HG03045 (cell line): ENCODE results near the gene CRHBP.
"Not testable (repeated sequence)": the region's sequence is repeated elsewhere in the genome, so short reads cannot be mapped to it uniquely, and the experiment has no call there.

Experiments used
- ATAC-seq: cut with Tn5 transposase; IDR thresholded peaks from one replicate; pipeline ENCODE4 v1.9.1; 2021; ENCODE audit warnings: mild to moderate bottlenecking, moderate library complexity; ENCODE audit not compliant: unreplicated experiment

CRHBP gene

GRCh38 chr5:76958991-76959767 lies 6.3 kb downstream of the CRHBP start:
- no peak for ATAC-seq

DNA sequence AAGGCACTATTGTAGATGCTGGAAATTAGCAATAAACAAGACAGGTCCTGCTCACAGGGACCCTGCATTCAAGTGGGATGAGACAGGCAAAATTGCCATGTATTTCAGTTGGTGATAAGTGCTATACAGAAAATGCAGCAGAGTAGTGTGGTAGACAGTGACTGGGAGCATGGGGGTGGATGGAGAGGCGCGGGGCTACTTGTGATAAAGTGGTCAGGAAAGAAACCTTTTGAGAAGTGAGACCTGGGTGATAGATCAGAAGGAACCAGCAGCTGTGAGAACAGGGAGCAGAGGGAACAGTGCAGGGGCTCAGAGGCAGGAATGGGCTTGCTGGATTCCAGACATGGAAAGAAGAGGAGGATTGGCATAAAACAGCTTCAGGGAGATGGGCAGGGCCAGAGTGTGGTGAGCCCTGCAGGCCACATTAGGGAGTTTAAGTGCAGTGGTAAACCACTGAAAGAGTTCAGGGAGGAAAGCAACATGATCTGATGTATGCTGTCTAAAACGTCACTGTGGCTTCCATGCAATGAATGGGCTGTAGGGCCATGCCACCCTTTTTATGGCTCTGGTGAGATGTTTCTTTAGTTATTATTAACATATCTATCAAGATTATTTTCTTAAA lies 7.3 kb downstream of the CRHBP start:
- no peak for ATAC-seq

DNA sequence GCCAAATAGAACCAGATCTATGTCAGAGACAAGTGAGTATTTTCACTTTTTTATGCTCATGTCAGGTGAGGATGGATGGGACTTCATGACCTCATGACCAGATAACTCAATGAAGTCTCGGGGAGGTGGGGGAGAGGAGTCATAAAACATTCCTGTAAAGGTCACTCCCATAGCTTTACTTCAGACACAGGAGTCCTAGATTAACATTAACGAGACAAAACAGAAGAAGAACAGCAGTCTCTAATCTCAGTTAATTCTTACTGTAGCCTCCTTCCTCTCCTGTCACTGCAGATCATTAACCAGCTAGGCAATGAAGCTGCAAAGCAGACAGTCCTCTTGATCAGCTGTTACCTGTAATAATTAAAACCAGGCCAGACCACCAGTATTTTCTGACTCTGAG lies 11.2 kb downstream of the CRHBP start:
- ATAC-seq: no peak

- ATAC-seq: no peak
Observed at GRCh38 chr5:76971511-76971910, 18.7 kb downstream of the CRHBP start.

DNA sequence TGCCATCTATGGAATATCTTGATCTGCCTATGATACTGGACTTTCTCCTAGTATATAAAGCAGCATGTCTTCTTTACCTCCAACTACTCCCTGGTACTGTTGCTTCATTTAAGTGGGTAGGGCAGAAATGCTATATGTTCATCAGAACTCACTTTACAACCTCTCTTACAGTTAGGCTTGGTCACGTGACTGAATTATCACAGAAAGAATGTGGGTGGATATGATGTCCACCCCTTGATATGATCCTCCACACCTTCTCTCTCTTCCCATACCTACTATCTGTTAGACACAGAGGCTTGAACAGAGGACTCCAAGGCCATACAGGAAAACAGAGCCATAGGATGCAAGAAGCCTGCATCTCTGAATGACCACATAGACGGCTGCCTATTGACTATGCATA lies 19.8 kb downstream of the CRHBP start:
- no peak for ATAC-seq

GRCh38 chr5:76974785-76975184 lies 21.9 kb downstream of the CRHBP start:
- ATAC-seq: no peak

- ATAC-seq: no peak
Observed at GRCh38 chr5:76978869-76979268, 26.0 kb downstream of the CRHBP start.

GRCh38 chr5:76980518-76981144 lies 27.8 kb downstream of the CRHBP start:
- ATAC-seq: no peak

GRCh38 chr5:76982450-76982849 lies 29.6 kb downstream of the CRHBP start:
- no peak for ATAC-seq

DNA sequence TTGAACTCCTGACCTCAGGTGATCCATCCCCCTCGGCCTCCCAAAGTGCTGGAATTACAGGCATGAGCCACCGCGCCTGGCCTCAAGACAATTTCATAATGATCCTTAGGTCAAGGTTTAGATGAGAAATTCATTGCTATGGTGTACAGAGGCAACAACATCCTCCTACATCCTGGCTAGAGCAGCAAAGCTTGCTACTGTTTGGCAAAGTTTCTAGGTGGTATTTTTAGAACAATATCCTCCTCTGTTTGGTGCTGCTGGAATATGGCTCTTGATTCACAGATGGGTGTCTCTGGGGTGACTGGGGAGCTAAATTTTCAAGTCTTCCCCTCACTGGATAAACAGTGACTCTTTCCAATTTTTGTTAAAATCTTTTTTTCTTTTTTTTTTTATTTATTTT lies 30.6 kb downstream of the CRHBP start:
- no peak for ATAC-seq

GRCh38 chr5:76986825-76987526 lies 34.1 kb downstream of the CRHBP start:
- no peak for ATAC-seq

GRCh38 chr5:76990899-76991459 lies 38.1 kb downstream of the CRHBP start:
- no peak for ATAC-seq

DNA sequence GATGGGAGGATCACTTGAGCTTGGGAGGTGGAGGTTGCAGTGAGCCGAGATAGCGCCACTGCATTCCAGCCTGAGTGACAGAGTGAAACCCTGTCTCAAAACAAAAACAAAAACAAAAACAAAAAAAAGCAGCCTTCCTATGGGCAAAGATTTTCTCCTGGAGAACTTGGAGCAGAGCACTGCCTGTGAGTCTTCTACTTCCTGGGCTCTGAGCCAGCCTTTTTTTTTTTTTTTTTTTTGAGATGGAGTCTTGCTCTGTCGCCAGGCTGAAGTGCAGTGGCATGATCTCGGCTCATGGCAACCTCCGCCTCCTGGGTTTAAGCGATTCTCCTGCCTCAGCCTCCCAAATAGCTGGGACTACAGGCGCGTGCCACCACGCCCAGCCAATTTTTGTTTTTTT lies 40.6 kb downstream of the CRHBP start:
- ATAC-seq: not testable (repeated sequence)

GRCh38 chr5:76994337-76994736 lies 41.5 kb downstream of the CRHBP start:
- ATAC-seq: no peak

- not testable (repeated sequence) for ATAC-seq
Observed at GRCh38 chr5:76998251-76998650, 45.4 kb downstream of the CRHBP start.

DNA sequence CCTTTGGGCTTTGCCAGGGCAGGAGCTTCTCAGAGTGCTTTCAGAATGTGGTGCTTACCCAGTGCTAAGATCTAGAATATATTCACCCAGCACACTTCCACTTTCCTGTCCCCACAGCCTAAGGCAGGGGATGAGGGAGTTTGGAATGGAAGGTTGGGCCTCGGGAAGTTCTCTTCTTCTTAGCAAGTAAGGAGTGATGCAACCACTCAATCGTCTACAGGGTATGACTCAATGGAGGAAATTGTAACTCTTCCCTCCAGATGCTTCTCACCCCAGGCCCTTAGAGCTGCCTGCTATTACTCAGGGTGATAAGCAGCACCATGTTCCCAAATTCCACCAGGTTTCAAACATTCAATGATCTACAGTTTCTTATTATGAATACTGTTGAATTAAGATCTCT lies 46.6 kb downstream of the CRHBP start:
- ATAC-seq: no peak

- ATAC-seq: no peak
Observed at GRCh38 chr5:77003246-77003645, 50.4 kb downstream of the CRHBP start.

- no peak for ATAC-seq
Observed at GRCh38 chr5:77006124-77006523, 53.3 kb downstream of the CRHBP start.

DNA sequence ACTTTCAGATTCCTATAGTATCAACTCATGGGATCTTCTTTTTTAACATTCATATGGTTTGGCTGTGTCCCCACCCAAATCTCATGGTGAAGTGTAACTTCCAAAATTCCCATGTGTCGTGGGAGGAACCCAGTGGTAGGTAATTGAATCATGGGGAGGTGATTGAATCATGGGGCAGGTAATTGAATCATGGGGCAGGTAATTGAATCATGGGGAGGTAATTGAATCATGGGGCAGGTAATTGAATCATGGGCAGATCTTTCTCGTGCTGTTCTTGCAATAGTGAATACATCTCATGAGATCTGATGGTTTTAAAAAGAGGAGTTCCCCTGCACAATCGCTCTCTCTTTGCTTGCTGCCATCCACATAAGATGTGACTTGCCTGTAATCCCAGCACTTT lies 55.6 kb downstream of the CRHBP start:
- ATAC-seq: no peak

GRCh38 chr5:77010243-77010642 lies 57.4 kb downstream of the CRHBP start:
- ATAC-seq: no peak

DNA sequence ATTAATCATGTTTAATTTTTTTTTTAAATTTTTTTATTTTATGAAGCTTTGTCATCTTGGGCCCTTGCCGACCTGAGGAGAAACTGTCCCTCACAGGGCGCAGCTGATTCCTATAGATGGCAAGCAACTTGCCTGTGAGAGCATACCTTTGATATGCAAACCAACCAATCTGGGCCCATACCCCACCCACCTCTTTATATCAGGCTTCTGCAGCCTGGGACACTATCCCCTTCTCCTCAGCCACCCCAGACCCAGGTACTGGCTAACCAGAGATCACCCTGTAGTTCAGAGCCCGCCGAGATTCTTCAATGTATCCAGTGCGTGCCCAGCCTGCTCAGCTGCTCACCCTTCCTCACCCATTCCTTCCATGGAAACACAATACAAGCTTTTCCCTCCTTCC lies 58.7 kb downstream of the CRHBP start:
- no peak for ATAC-seq
